Muscle of leg (tissue), 11 donors: ENCODE results near the gene UBAC2. TPM values are rescaled to one million over a fixed set of nuclear protein-coding genes. Genes with fewer than 3 reads are reported as not detected.

Experiments
- DNase-seq: peaks from one replicate; pipeline ENCODE4 v3.0.0; 2013
- H3K27ac ChIP-seq: one replicate; pipeline ENCODE4 v1.5.1; 2013; ENCODE audit warnings: mild to moderate bottlenecking, low read length, control low read depth
- H3K27me3 ChIP-seq: one replicate; pipeline ENCODE4 v1.6.1; 2013; ENCODE audit warnings: low read length; ENCODE audit not compliant: control insufficient read depth, insufficient read depth
- H3K36me3 ChIP-seq: one replicate; pipeline ENCODE4 v1.6.1; 2013; ENCODE audit warnings: low read length; ENCODE audit not compliant: control insufficient read depth, insufficient read depth
- H3K4me1 ChIP-seq: one replicate; pipeline ENCODE4 v1.6.1; 2013; ENCODE audit warnings: low read length; ENCODE audit not compliant: control insufficient read depth, insufficient read depth
- H3K4me3 ChIP-seq: one replicate; pipeline ENCODE4 v1.5.1; 2013; ENCODE audit warnings: low read length, control low read depth
- H3K9me3 ChIP-seq: replicated peaks from 2 replicates; pipeline ENCODE4 v1.6.1; 2013; ENCODE audit warnings: low read depth, low read length; ENCODE audit not compliant: control insufficient read depth
- WGBS: methylation state at CpG from one replicate; pipeline ENCODE4 v1.1.5; 2013; ENCODE audit warnings: missing lambda C conversion rate; ENCODE audit not compliant: insufficient coverage; 5-methylcytosine and 5-hydroxymethylcytosine counted together
- polyA plus RNA-seq, 8 donors: library from polyadenylated mRNA; unstranded; fragments of 120-200 nt; gene quantifications; one replicate each; pipeline versions ENCODE4 v1.2.1 to v1.2.3, GENCODE V29; 2013; ENCODE audit warnings: inconsistent platforms in 1 of 8, low replicate concordance in 1 of 8; ENCODE audit not compliant: insufficient read length in 8 of 8, insufficient read depth in 1 of 8
- total RNA-seq: library from RNA; stranded (reverse); fragments of 120-200 nt; gene quantifications from one replicate; pipeline ENCODE4 v1.2.4, GENCODE V29; 2013

The UBAC2 gene
- total and polyA plus RNA-seq, 9 donors, result 46.3 to 92.6 (median 84.7) TPM

DNA sequence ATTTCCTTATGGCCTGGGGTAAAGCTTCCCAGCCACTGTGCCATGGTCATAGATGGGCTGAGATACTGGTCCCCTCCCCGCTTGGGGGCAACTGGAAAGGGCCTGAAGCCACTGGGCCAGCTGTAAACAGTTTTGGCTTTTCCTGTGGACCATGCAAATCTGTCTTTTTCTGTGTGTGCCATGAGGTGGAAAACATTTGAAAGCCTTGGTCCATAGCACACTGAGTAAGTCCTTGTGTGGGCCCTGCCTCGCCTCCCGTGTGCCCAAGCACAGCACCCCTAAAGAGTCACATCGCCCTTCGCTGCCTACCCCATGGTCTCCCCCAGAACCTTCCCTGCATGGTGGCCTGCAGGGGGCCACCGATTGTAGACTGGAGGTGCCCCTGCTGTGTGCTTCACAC lies 158.9 kb downstream of the UBAC2 start:
- 97% methylated on average over 5 of the region's 6 CpGs for WGBS
- no peaks in the 10 kb centered on the region for H3K27me3 ChIP-seq
- no peaks in the 10 kb centered on the region for H3K9me3 ChIP-seq
- DNase-seq, result no peak
- peaks cover 6% of the 10 kb centered on the region for H3K4me1 ChIP-seq
- peaks cover 44% of the 10 kb centered on the region for H3K36me3 ChIP-seq
- H3K27ac ChIP-seq, result no peak overlapping the region
- no peak overlapping the region for H3K4me3 ChIP-seq

DNA sequence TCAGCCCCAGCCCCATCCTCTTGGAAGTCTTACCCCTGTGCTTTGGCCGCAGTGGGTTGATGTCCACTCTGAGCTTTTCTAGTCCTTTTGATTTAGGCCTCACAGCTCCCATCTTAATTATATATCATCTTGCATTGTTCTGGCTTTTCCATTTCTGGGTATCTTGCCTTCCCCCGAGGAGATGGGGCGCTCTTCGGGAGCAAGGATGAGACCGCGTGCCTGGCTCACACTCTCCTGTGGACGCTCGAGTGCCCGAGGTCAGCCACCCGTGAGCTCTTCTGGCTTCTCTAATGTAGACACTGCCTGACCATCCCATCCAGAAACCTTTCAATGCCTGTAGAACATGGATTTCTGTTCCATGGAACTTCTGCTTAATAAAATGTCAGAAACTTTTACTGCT lies 160.0 kb downstream of the UBAC2 start:
- 98% methylated on average over 10 of the region's 10 CpGs for WGBS
- H3K4me3 ChIP-seq, result no peak overlapping the region
- H3K27me3 ChIP-seq, result no peaks in the 10 kb centered on the region
- H3K9me3 ChIP-seq, result no peaks in the 10 kb centered on the region
- peaks cover 34% of the 10 kb centered on the region for H3K36me3 ChIP-seq
- DNase-seq, result no peak
- H3K27ac ChIP-seq, result no peak overlapping the region
- peaks cover 6% of the 10 kb centered on the region for H3K4me1 ChIP-seq

DNA sequence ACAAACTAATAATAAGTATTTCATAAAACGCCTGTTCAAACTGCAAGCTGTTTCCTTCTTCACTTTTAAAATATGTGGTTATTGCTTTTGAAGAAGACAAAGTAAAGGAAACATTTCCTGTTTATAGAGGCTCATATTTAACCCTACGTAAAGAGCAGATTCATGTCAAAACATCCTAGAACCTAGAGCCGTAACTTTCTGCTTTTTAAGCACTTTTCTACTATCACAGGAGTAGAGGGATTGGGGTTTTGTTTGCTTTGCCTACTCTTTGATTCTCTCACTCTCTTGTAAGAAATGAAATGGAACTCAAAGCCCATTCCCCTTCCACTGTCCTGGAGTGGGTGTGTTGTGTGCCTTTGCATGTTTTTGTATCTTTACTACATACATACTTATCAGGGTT lies 160.5 kb downstream of the UBAC2 start:
- DNase-seq, result no peak
- H3K27ac ChIP-seq, result no peak overlapping the region
- no peaks in the 10 kb centered on the region for H3K27me3 ChIP-seq
- peaks cover under 1% of the 10 kb centered on the region for H3K4me1 ChIP-seq
- WGBS, result no CpG with 5 or more reads among the region's 3 CpGs
- H3K9me3 ChIP-seq, result no peaks in the 10 kb centered on the region
- peaks cover 31% of the 10 kb centered on the region for H3K36me3 ChIP-seq
- H3K4me3 ChIP-seq, result no peak overlapping the region

DNA sequence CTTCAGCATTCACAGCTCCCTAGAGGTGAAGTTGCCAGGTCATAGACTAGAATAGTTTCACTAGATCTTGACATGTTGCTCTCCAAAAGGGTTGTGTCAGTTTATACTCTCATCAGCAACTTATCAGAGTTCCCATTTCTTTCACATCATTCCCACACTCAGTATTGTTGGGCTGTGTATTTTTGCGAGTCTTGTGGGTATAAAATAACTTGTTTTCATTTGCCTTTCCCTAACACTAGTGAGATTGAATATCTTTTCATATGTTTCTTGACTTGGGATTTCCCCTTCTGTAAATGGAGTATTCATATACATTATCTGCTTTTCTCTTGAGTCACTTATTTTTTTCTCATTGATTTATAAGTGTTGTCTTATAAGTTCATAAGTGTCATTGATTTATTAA lies 161.7 kb downstream of the UBAC2 start:
- Histone ChIP-seq H3K27me3 (no peaks in the 10 kb centered on the region), H3K9me3 (no peaks in the 10 kb centered on the region), H3K27ac (no peak overlapping the region), H3K36me3 (peaks cover 27% of the 10 kb centered on the region), H3K4me3 (no peak overlapping the region), H3K4me1 (no peaks in the 10 kb centered on the region)
- no peak for DNase-seq
- no CpG with 5 or more reads among the region's 1 CpG for WGBS

DNA sequence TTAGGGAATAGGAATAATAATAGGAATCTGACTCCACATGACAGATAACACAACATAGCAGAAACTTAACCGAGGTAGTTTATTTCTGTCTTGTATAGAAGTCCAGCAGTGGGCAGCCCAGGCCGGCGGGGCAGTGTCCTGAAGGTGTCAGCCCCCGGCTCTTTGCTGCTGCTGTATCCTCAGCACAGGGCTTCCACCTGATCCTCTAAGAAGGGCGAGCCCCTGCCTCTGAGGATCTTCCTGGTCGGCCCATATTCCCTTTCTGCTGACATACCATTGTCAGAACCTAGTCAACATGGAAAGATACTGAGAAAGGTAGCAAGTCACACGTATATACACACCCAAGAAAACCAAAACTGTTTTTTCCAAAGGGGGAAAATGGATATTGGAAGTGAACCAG lies 162.7 kb downstream of the UBAC2 start:
- no peaks in the 10 kb centered on the region for H3K4me1 ChIP-seq
- H3K4me3 ChIP-seq, result no peak overlapping the region
- H3K9me3 ChIP-seq, result no peaks in the 10 kb centered on the region
- no peak overlapping the region for H3K27ac ChIP-seq
- H3K27me3 ChIP-seq, result no peaks in the 10 kb centered on the region
- peaks cover 23% of the 10 kb centered on the region for H3K36me3 ChIP-seq
- 70% methylated on average over 3 of the region's 7 CpGs for WGBS
- no peak for DNase-seq

DNA sequence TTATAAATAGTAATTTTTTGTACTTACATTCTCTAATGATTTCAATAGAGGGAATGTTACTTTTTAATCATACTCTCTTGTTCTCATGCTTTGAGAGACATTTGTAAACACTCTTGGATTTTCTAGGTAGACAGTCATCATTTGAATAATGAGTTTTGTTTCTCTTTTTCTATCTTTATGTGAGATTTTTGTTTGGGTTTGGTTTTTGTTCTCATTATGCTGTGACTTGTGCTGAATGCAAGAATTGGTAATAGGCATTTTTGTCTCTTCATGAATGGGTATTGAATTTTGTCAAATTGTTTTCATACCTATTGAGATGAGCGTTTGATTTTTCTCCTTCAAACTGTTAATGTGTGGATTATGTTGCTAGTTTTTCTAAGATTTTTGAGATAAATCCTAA lies 163.3 kb downstream of the UBAC2 start:
- WGBS, result no CpG with 5 or more reads among the region's 1 CpG
- H3K36me3 ChIP-seq, result peaks cover 22% of the 10 kb centered on the region
- no peaks in the 10 kb centered on the region for H3K4me1 ChIP-seq

DNA sequence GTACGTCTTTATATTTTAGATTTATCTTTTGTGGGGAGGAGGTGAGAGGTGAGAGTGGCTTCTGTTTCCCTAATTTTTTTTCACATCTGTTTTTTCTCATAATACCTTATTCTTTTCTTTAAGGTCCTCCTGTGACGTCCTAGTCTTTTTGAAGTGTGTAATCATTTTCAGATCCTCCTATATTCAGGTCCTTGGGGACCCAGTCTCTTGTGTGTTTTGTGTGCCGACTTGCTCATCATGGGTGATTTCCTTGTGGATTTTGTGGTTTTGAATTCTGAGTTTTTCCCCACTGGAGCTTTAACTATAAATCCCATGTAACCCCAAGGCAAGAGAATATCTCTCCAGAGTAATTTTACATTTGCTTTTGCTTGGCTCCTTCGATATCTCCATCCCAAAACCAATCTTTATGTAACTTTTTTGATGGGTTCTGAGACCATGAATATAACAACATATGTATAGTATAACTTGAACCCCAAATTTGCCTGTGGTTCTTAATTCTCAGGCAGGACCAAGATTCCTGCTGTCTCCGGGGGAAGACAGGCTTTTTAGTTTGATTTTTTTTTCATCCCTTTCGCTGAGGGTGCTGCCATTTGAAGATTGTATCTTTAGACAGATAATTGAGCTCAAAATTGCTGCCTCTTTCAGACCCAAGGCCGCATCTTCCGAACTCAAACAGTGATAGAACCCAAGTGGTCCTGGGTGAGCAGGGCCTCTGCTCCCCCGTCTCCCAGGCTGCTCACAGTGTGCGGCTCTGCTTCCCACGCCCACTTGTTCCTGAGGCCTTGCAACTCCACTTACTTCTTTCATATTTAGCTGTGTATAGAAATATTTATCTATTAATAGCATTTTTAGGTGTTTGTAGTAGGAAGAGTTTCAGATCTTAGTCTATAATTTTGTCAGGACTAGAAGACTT lies 165.7 kb downstream of the UBAC2 start:
- no peaks in the 10 kb centered on the region for H3K4me1 ChIP-seq
- no peaks in the 10 kb centered on the region for H3K9me3 ChIP-seq
- WGBS, result 84% methylated on average over 3 of the region's 11 CpGs
- H3K27me3 ChIP-seq, result no peaks in the 10 kb centered on the region
- no peak for DNase-seq
- H3K4me3 ChIP-seq, result no peak overlapping the region
- H3K27ac ChIP-seq, result no peak overlapping the region
- H3K36me3 ChIP-seq, result peaks cover 18% of the 10 kb centered on the region

More for the DNA sequence above, 163.3 kb downstream of the UBAC2 start:
- Histone ChIP-seq H3K27me3 (no peaks in the 10 kb centered on the region), H3K9me3 (no peaks in the 10 kb centered on the region), H3K4me3 (no peak overlapping the region), H3K27ac (no peak overlapping the region)
- no peak for DNase-seq

DNA sequence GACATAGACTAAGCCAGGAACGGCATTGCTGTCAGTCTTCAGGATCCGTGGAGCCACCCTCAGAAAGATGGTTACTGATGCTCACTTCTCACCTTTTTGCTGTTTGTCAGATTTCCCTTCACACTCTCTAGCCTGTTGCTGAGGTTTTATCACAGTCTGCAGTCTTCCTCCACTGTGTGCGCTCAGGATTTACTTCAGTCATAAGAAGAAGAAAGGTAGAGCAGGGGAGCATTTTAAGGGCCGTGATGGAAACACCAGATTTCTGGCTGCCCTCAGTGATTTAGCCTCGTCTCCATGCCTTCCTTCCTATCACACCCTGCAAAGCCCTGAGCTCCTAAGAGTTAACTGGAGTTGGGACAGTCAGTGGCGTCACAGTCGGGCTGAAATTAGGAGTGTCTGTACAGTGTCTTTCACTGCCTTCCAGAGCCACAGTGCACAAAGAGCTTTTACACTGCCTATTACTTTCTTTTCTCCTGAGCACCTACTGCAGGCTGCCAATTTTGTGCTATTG lies 166.5 kb downstream of the UBAC2 start:
- no peak overlapping the region for H3K27ac ChIP-seq
- H3K4me1 ChIP-seq, result no peaks in the 10 kb centered on the region
- no peaks in the 10 kb centered on the region for H3K27me3 ChIP-seq
- H3K4me3 ChIP-seq, result no peak overlapping the region
- H3K9me3 ChIP-seq, result no peaks in the 10 kb centered on the region
- H3K36me3 ChIP-seq, result peaks cover 16% of the 10 kb centered on the region
- DNase-seq, result no peak
- 83% methylated on average over 2 of the region's 7 CpGs for WGBS

DNA sequence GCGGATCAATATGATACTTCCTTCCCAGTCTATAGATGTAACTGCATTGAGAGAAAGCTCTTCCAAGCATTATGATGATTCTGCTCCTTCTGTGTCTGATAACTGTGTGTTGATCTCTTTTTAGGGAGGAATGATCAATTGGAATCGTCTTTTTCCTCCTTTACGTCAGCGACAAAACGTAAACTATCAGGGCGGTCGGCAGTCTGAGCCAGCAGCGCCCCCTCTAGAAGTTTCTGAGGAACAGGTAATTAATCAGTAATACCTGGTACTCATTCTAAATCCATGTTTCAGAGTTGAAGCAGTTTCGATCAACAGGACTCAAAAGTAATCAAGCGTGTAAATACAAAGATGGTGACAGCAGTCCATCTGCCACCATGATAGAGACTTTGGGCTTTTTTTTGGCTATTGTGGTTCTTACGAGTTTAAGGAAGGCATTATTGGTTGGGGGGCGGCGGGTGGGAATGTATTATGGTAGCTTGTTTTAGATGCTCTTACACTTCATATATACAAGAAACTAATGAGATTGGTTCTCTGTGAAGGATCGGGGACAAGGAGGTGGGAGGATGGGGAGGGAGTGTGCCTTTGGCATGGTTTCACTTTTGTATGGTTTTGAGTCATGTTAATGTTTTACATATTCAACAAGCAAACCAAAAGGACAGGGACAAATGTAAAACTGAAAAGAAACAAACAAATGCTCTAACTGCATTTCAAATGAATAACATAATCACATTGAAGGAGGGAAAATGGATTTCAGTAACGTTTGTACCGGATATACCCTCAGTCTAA lies 167.2 kb downstream of the UBAC2 start:
- H3K9me3 ChIP-seq, result no peaks in the 10 kb centered on the region
- H3K27me3 ChIP-seq, result no peaks in the 10 kb centered on the region
- H3K4me3 ChIP-seq, result no peak overlapping the region
- no peaks in the 10 kb centered on the region for H3K4me1 ChIP-seq
- no peak overlapping the region for H3K27ac ChIP-seq
- H3K36me3 ChIP-seq, result peaks cover 16% of the 10 kb centered on the region
- WGBS, result 67% methylated on average over 1 of the region's 16 CpGs
- DNase-seq, result no peak
